ENCODE measurements around the gene SLFN5.

DNA sequence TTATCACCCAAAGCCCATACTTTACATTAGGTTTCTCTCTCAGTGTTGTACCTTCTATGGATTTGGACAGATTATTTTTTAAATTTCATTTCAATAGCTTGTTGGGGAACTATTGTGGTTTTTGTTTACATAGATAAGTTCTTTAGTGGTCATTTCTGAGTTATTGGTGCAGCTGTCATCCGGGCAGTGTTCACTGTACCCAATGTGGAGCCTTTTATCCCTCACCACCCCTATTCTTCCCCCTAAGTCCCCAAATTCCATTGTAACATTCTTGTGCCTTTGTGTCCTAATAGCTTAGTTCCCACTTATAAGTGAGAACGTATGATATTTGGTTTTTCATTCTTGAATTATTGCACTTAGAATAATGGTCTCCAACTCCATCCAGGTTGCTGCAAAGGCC, 73.1 kb downstream of the SLFN5 start:
- TF ChIP-seq, protein P1, sequence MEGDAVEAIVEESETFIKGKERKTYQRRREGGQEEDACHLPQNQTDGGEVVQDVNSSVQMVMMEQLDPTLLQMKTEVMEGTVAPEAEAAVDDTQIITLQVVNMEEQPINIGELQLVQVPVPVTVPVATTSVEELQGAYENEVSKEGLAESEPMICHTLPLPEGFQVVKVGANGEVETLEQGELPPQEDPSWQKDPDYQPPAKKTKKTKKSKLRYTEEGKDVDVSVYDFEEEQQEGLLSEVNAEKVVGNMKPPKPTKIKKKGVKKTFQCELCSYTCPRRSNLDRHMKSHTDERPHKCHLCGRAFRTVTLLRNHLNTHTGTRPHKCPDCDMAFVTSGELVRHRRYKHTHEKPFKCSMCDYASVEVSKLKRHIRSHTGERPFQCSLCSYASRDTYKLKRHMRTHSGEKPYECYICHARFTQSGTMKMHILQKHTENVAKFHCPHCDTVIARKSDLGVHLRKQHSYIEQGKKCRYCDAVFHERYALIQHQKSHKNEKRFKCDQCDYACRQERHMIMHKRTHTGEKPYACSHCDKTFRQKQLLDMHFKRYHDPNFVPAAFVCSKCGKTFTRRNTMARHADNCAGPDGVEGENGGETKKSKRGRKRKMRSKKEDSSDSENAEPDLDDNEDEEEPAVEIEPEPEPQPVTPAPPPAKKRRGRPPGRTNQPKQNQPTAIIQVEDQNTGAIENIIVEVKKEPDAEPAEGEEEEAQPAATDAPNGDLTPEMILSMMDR (IDR thresholded peaks at IDR 0.05; ENCODE audit: low read depth, low read length, missing input control): no peak
- TF ChIP-seq TAF1 (conservative IDR thresholded peaks at IDR 0.05) (no peak), HNF4A (conservative IDR thresholded peaks at IDR 0.05) (no peak), HNF4G (IDR thresholded peaks at IDR 0.05) (no peak), EGR1 (IDR thresholded peaks at IDR 0.05; ENCODE audit: low read depth in 2 of 2) (no peak), RAD21 (IDR thresholded peaks at IDR 0.05) (no peak), YY1 (IDR thresholded peaks at IDR 0.05) (no peak), JUND (IDR thresholded peaks at IDR 0.05) (no peak), RXRA (IDR thresholded peaks at IDR 0.05) (no peak)
- TF ChIP-seq, protein P2, sequence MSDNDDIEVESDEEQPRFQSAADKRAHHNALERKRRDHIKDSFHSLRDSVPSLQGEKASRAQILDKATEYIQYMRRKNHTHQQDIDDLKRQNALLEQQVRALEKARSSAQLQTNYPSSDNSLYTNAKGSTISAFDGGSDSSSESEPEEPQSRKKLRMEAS (IDR thresholded peaks at IDR 0.05): no peak
- TF ChIP-seq, protein P3, sequence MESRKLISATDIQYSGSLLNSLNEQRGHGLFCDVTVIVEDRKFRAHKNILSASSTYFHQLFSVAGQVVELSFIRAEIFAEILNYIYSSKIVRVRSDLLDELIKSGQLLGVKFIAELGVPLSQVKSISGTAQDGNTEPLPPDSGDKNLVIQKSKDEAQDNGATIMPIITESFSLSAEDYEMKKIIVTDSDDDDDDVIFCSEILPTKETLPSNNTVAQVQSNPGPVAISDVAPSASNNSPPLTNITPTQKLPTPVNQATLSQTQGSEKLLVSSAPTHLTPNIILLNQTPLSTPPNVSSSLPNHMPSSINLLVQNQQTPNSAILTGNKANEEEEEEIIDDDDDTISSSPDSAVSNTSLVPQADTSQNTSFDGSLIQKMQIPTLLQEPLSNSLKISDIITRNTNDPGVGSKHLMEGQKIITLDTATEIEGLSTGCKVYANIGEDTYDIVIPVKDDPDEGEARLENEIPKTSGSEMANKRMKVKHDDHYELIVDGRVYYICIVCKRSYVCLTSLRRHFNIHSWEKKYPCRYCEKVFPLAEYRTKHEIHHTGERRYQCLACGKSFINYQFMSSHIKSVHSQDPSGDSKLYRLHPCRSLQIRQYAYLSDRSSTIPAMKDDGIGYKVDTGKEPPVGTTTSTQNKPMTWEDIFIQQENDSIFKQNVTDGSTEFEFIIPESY (IDR thresholded peaks at IDR 0.05): no peak
- TF ChIP-seq, protein P4, sequence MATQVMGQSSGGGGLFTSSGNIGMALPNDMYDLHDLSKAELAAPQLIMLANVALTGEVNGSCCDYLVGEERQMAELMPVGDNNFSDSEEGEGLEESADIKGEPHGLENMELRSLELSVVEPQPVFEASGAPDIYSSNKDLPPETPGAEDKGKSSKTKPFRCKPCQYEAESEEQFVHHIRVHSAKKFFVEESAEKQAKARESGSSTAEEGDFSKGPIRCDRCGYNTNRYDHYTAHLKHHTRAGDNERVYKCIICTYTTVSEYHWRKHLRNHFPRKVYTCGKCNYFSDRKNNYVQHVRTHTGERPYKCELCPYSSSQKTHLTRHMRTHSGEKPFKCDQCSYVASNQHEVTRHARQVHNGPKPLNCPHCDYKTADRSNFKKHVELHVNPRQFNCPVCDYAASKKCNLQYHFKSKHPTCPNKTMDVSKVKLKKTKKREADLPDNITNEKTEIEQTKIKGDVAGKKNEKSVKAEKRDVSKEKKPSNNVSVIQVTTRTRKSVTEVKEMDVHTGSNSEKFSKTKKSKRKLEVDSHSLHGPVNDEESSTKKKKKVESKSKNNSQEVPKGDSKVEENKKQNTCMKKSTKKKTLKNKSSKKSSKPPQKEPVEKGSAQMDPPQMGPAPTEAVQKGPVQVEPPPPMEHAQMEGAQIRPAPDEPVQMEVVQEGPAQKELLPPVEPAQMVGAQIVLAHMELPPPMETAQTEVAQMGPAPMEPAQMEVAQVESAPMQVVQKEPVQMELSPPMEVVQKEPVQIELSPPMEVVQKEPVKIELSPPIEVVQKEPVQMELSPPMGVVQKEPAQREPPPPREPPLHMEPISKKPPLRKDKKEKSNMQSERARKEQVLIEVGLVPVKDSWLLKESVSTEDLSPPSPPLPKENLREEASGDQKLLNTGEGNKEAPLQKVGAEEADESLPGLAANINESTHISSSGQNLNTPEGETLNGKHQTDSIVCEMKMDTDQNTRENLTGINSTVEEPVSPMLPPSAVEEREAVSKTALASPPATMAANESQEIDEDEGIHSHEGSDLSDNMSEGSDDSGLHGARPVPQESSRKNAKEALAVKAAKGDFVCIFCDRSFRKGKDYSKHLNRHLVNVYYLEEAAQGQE (IDR thresholded peaks at IDR 0.05): no peak
- TF ChIP-seq, protein P5, sequence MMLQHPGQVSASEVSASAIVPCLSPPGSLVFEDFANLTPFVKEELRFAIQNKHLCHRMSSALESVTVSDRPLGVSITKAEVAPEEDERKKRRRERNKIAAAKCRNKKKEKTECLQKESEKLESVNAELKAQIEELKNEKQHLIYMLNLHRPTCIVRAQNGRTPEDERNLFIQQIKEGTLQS (IDR thresholded peaks at IDR 0.05): no peak
